Osteoblast (primary cell): ENCODE results near the gene ZGLP1. TPM values are rescaled to one million over a fixed set of nuclear protein-coding genes. Genes with fewer than 3 reads are reported as not detected.

Experiments
- DNase-seq: peaks from one replicate; pipeline ENCODE4 v3.0.0; 2011; ENCODE audit warnings: low spot score, mixed read lengths; ENCODE audit not compliant: insufficient read length; ENCODE audit errors: missing footprints
- H2AFZ ChIP-seq: 2 replicates; pipeline ENCODE4 v1.6.0; 2011; ENCODE audit warnings: mild to moderate bottlenecking, low read length
- H3K27ac ChIP-seq: 2 replicates; pipeline ENCODE4 v1.5.1; 2011; ENCODE audit warnings: mild to moderate bottlenecking, low read depth, low read length, moderate library complexity
- H3K27me3 ChIP-seq: 2 replicates; pipeline ENCODE4 v1.6.0; 2012; ENCODE audit warnings: mild to moderate bottlenecking, control low read depth, inconsistent platforms, low read length, moderate library complexity; ENCODE audit not compliant: insufficient read depth
- H3K36me3 ChIP-seq: 2 replicates; pipeline ENCODE4 v1.5.1; 2011; ENCODE audit warnings: mild to moderate bottlenecking, low read length, control low read depth, moderate library complexity; ENCODE audit not compliant: insufficient read depth
- H3K4me1 ChIP-seq: 2 replicates; pipeline ENCODE4 v1.5.1; 2011; ENCODE audit warnings: mild to moderate bottlenecking, low read length, control low read depth, moderate library complexity; ENCODE audit not compliant: insufficient read depth
- H3K4me2 ChIP-seq: 2 replicates; pipeline ENCODE4 v1.6.0; 2011; ENCODE audit warnings: mild to moderate bottlenecking, low read length; ENCODE audit not compliant: insufficient read depth
- H3K4me3 ChIP-seq: fragments of 200-600 bp; sonication (generic); 3 replicates; pipeline ENCODE4 v1.5.1; 2012; ENCODE audit warnings: mild to moderate bottlenecking, low read length, inconsistent platforms; ENCODE audit not compliant: insufficient read depth
- H3K79me2 ChIP-seq: 2 replicates; pipeline ENCODE4 v1.6.0; 2012; ENCODE audit warnings: mild to moderate bottlenecking, low read length, control low read depth, inconsistent platforms; ENCODE audit not compliant: insufficient read depth
- H3K9me3 ChIP-seq: 2 replicates; pipeline ENCODE4 v1.5.1; 2011; ENCODE audit warnings: low read depth, low read length, control low read depth
- H4K20me1 ChIP-seq: 2 replicates; pipeline ENCODE4 v1.6.0; 2012; ENCODE audit warnings: mild to moderate bottlenecking, low read length, control low read depth; ENCODE audit not compliant: insufficient read depth
- CTCF ChIP-seq: IDR thresholded peaks from 2 replicates; pipeline ENCODE4 v1.5.1; 2011; ENCODE audit warnings: mild to moderate bottlenecking, low read depth, low read length, moderate library complexity; ENCODE audit errors: extremely low read depth
- total RNA-seq: library from RNA; depleted of rRNA; stranded (reverse); fragments of >200 nt; gene quantifications from 2 replicates; pipeline ENCODE4 v1.2.3, GENCODE V29; 2012

ZGLP1 gene
- total RNA-seq, 1 donor, result 0.72 TPM

GRCh38 chr19:10325732-10326131, 16.1 kb upstream of the ZGLP1 start:
- Histone ChIP-seq H3K9me3 (no peaks in the 10 kb centered on the region), H3K4me2 (no peak overlapping the region), H3K79me2 (peaks cover 27% of the 10 kb centered on the region), H3K4me1 (no peaks in the 10 kb centered on the region), H3K27ac (no peak overlapping the region), H2AFZ (no peak overlapping the region), H3K4me3 (no peak overlapping the region), H3K36me3 (peaks cover 82% of the 10 kb centered on the region), H3K27me3 (no peaks in the 10 kb centered on the region), H4K20me1 (peaks cover 25% of the 10 kb centered on the region)
- TF ChIP-seq CTCF, result no peak
- no peak for DNase-seq

- no peak for TF ChIP-seq CTCF
- Histone ChIP-seq H3K9me3 (no peaks in the 10 kb centered on the region), H2AFZ (no peak overlapping the region)
These were observed 12.5 kb upstream of the ZGLP1 start for GRCh38 chr19:10321874-10322835.

GRCh38 chr19:10321417-10321797, 11.8 kb upstream of the ZGLP1 start:
- Histone ChIP-seq H3K4me1 (no peaks in the 10 kb centered on the region), H4K20me1 (peaks cover 2% of the 10 kb centered on the region), H3K79me2 (no peaks in the 10 kb centered on the region), H3K36me3 (peaks cover 67% of the 10 kb centered on the region), H3K9me3 (no peaks in the 10 kb centered on the region), H3K27ac (no peak overlapping the region), H3K4me2 (no peak overlapping the region), H2AFZ (no peak overlapping the region), H3K4me3 (no peak overlapping the region), H3K27me3 (no peaks in the 10 kb centered on the region)
- no peak for TF ChIP-seq CTCF
- peak; percentile 46 for DNase-seq

More at GRCh38 chr19:10321874-10322835, 12.5 kb upstream of the ZGLP1 start:
- no peak overlapping the region for H3K27ac ChIP-seq
- no peak overlapping the region for H3K4me2 ChIP-seq
- no peaks in the 10 kb centered on the region for H3K27me3 ChIP-seq
- peaks cover 72% of the 10 kb centered on the region for H3K36me3 ChIP-seq
- H3K4me3 ChIP-seq, result no peak overlapping the region
- H3K4me1 ChIP-seq, result no peaks in the 10 kb centered on the region
- peaks cover 2% of the 10 kb centered on the region for H3K79me2 ChIP-seq
- DNase-seq, result peak; percentile 79
- H4K20me1 ChIP-seq, result peaks cover 5% of the 10 kb centered on the region
